K562 treated with DMSO at 1 percent for 48 hours (cell line): ENCODE results near the gene PRICKLE4. TPM values are rescaled to one million over a fixed set of nuclear protein-coding genes. Genes with fewer than 3 reads are reported as not detected.

Experiments
- total RNA-seq: library from RNA; unstranded; fragments of 300-600 nt; gene quantifications from 2 replicates; pipeline ENCODE4 v1.2.3, GENCODE V29; 2022; ENCODE audit warnings: low replicate concordance; ENCODE audit errors: extremely low read depth

The PRICKLE4 gene
- not detected in 2 replicates for total RNA-seq

GRCh38 chr6:41780551-41781365, at the start of gene PRICKLE4:
Gene PRICKLE4 (plus strand): TSS chr6:41780782. CDS start chr6:41783474, 2,692 bp downstream.

GRCh38 chr6:41735427-41736185, 45.0 kb upstream of the PRICKLE4 start, which contains the start of gene TFEB:
Gene TFEB (minus strand): TSS chr6:41735608. CDS start chr6:41691213, 44,395 bp downstream.

GRCh38 chr6:41747256-41748101, 33.1 kb upstream of the PRICKLE4 start, which contains the start of gene PGC:
Gene PGC (minus strand): TSS chr6:41747397. CDS start chr6:41747334, 63 bp downstream.

GRCh38 chr6:41779788-41780550, 613 bp upstream of the PRICKLE4 start, which contains the start of gene FRS3:
Gene FRS3 (minus strand): TSS chr6:41779900. CDS start chr6:41776987, 2,913 bp downstream.

GRCh38 chr6:41787219-41787917, 6.8 kb downstream of the PRICKLE4 start, which contains the start of gene TOMM6:
Gene TOMM6 (plus strand): TSS chr6:41787694. CDS start chr6:41787698, 4 bp downstream.

Other genes with a start within 250 kb of the PRICKLE4 start
- not detected in 2 replicates for gene FOXP4, start 234.4 kb upstream of the PRICKLE4 start, total RNA-seq
- not detected in 2 replicates for gene MDFI, start 142.3 kb upstream of the PRICKLE4 start, total RNA-seq
- not detected in 2 replicates for gene TFEB, start 45.2 kb upstream of the PRICKLE4 start, total RNA-seq
- not detected in 2 replicates for gene PGC, start 33.4 kb upstream of the PRICKLE4 start, total RNA-seq
- gene FRS3, start 882 bp upstream of the PRICKLE4 start, total RNA-seq = not detected in 2 replicates
- gene TOMM6, start 6.9 kb downstream of the PRICKLE4 start, total RNA-seq = not detected in 2 replicates
- not detected in 2 replicates for gene USP49, start 114.6 kb downstream of the PRICKLE4 start, total RNA-seq
- not detected in 2 replicates for gene MED20, start 140.4 kb downstream of the PRICKLE4 start, total RNA-seq
- gene BYSL, start 140.7 kb downstream of the PRICKLE4 start, total RNA-seq = not detected in 2 replicates
- not detected in 2 replicates for gene CCND3, start 161.0 kb downstream of the PRICKLE4 start, total RNA-seq